Transverse colon (tissue), 4 donors: ENCODE measurements around the gene STRBP.
"Not testable (repeated sequence)": the region's sequence is repeated elsewhere in the genome, so short reads cannot be mapped to it uniquely, and the experiment has no call there.

Source experiments
- CTCF ChIP-seq, 5 experiments: fragments of 200-600 bp in 3 of 5; fragments of 450-650 bp in 2 of 5; sonication (generic) in 3 of 5; IDR thresholded peaks; 1 replicate in 2 of 5; 2 replicates in 3 of 5; pipeline ENCODE4 v1.5.1; 2016 to 2017; ENCODE audit warnings: antibody characterized with exemption in 5 of 5, inconsistent platforms in 3 of 5, mild to moderate bottlenecking in 2 of 5, moderate library complexity in 1 of 5
- POLR2A ChIP-seq: fragments of 450-650 bp; IDR thresholded peaks from one replicate; pipeline ENCODE4 v1.6.1; 2016; ENCODE audit warnings: antibody characterized with exemption, mild to moderate bottlenecking, moderate library complexity
- POLR2AphosphoS5 ChIP-seq, 3 donors: sonication (generic); formaldehyde crosslinking; IDR thresholded peaks; one replicate each; pipeline ENCODE4 v1.6.1; 2016; ENCODE audit warnings: antibody characterized with exemption in 3 of 3

- not testable (repeated sequence) for TF ChIP-seq CTCF (IDR thresholded peaks at IDR 0.05); POLR2AphosphoS5 (IDR thresholded peaks at IDR 0.05); POLR2A
These were observed 10.6 kb upstream of the STRBP start for GRCh38 chr9:123278879-123279493.
